HepG2 (cell line): ENCODE measurements around the gene FNDC8. TPM values are rescaled to one million over a fixed set of nuclear protein-coding genes. Genes with fewer than 3 reads are reported as not detected.

Source experiments
- ATAC-seq: fragments of 200-7000 bp; cut with Tn5 transposase; 3 replicates; pipeline ENCODE4 v1.9.1; 2020; ENCODE audit warnings: mild to moderate bottlenecking, moderate library complexity
- BruUV-seq: library from RNA; stranded (reverse); fragments of 400-500 nt; replicated peaks from 2 replicates; lab custom pipeline; 2021; lab: Mats Ljungman, UMichigan
- CTCF ChIA-PET: fragments of 300-600 bp; formaldehyde crosslinking; extraction: SDS; loops from one replicate; lab custom pipeline; 2021; ENCODE audit warnings: low total read pairs, inconsistent platforms, low intra/inter-chr PET ratio; lab: Yijun Ruan, JAX
- POLR2A ChIA-PET: fragments of 350-600 bp; sonication (Branson Sonifier 250); formaldehyde crosslinking; loops from one replicate; lab custom pipeline; 2020; ENCODE audit warnings: antibody characterized with exemption, inconsistent platforms; lab: Yijun Ruan, JAX
- DNase-seq: peaks from one replicate; pipeline ENCODE4 v3.0.0-alpha.2; 2015; ENCODE audit warnings: low spot score
- FAIRE-seq: peaks from 3 replicates; lab custom pipeline; 2011; peaks lifted over from hg19 to GRCh38; lab: Jason Lieb, UNC
- H2AFZ ChIP-seq: one replicate; pipeline ENCODE4 v1.6.1; 2011; ENCODE audit warnings: low read length, inconsistent platforms
- H3K27ac ChIP-seq: fragments of 300-600 bp; 3 replicates; pipeline ENCODE4 v1.8.0; 2011; ENCODE audit warnings: mixed run types, mild to moderate bottlenecking, mixed read lengths, low read length, inconsistent platforms; ENCODE audit not compliant: insufficient read depth; ENCODE audit errors: extremely low read length
- H3K27me3 ChIP-seq, 2 experiments: fragments of 200-600 bp in 1 of 2; 2 replicates in 1 of 2; 3 replicates in 1 of 2; pipeline versions ENCODE4 v1.6.0 to v1.8.0; 2011; ENCODE audit warnings: low read length in 2 of 2, mild to moderate bottlenecking in 2 of 2, moderate library complexity in 2 of 2, inconsistent platforms in 1 of 2; ENCODE audit not compliant: insufficient read depth in 2 of 2, control insufficient read depth in 1 of 2
- H3K36me3 ChIP-seq, 2 experiments: fragments of 200-600 bp in 1 of 2; replicated peaks in 1 of 2; 2 replicates in 1 of 2; 3 replicates in 1 of 2; pipeline versions ENCODE4 v1.5.1 to v1.8.0; 2011; ENCODE audit warnings: low read length in 2 of 2, inconsistent platforms in 1 of 2; ENCODE audit not compliant: insufficient read depth in 2 of 2, control insufficient read depth in 1 of 2
- H3K4me1 ChIP-seq: 2 replicates; pipeline ENCODE4 v1.5.1; 2012; ENCODE audit warnings: low read length, inconsistent platforms; ENCODE audit not compliant: insufficient read depth
- H3K4me2 ChIP-seq: 2 replicates; pipeline ENCODE4 v1.6.0; 2011; ENCODE audit warnings: low read depth, low read length, inconsistent platforms
- H3K4me3 ChIP-seq, 3 experiments: fragments of 200-600 bp in 1 of 3; sonication (generic), shearing (Covaris generic) in 1 of 3; replicated peaks in 1 of 3; 2 replicates each; pipeline ENCODE4 v1.5.1; 2011 to 2016; ENCODE audit warnings: low read length in 3 of 3, inconsistent platforms in 2 of 3, low read depth in 2 of 3, mild to moderate bottlenecking in 2 of 3, control low read depth in 1 of 3, mixed read lengths in 1 of 3; ENCODE audit not compliant: insufficient read depth in 1 of 3
- H3K79me2 ChIP-seq: one replicate; pipeline ENCODE4 v1.6.1; 2011; ENCODE audit warnings: low read length, inconsistent platforms; ENCODE audit not compliant: insufficient read depth
- H3K9ac ChIP-seq: 2 replicates; pipeline ENCODE4 v1.6.0; 2011; ENCODE audit warnings: mild to moderate bottlenecking, low read depth, low read length, inconsistent platforms; ENCODE audit not compliant: insufficient read depth
- H3K9me3 ChIP-seq: 2 replicates; pipeline ENCODE4 v1.5.1; 2012; ENCODE audit warnings: mild to moderate bottlenecking, low read length
- H4K20me1 ChIP-seq: 2 replicates; pipeline ENCODE4 v1.6.0; 2011; ENCODE audit warnings: inconsistent platforms, mild to moderate bottlenecking, low read length, moderate library complexity; ENCODE audit not compliant: insufficient read depth
- ARNTL ChIP-seq: sonication (generic); formaldehyde crosslinking; IDR thresholded peaks from 2 replicates; pipeline ENCODE4 v1.4.0; 2020; ENCODE audit warnings: mild to moderate bottlenecking, missing genetic modification reagents
- CHCHD3 ChIP-seq: sonication (generic); formaldehyde crosslinking; IDR thresholded peaks from 2 replicates; pipeline ENCODE4 v1.8.0; 2022; ENCODE audit warnings: mild to moderate bottlenecking, missing genetic modification reagents, moderate library complexity
- DRAP1 ChIP-seq: IDR thresholded peaks from 2 replicates; pipeline ENCODE4 v1.6.1; 2016; ENCODE audit warnings: missing genetic modification reagents, missing compliant biosample characterization
- IKZF1 ChIP-seq: fragments of 450-650 bp; IDR thresholded peaks from 2 replicates; pipeline ENCODE4 v1.7.1; 2016
- MLX ChIP-seq: IDR thresholded peaks from 2 replicates; pipeline ENCODE4 v1.6.1; 2016
- MTERF4 ChIP-seq: sonication (generic); formaldehyde crosslinking; IDR thresholded peaks from 2 replicates; pipeline ENCODE4 v1.8.0; 2023; ENCODE audit warnings: mild to moderate bottlenecking, missing genetic modification reagents
- RORA ChIP-seq: sonication (generic); formaldehyde crosslinking; IDR thresholded peaks from 2 replicates; pipeline ENCODE4 v1.5.0; 2020; ENCODE audit warnings: mild to moderate bottlenecking, missing genetic modification reagents, moderate library complexity
- SALL2 ChIP-seq: sonication (generic); formaldehyde crosslinking; IDR thresholded peaks from 2 replicates; pipeline ENCODE4 v1.8.1; 2023; ENCODE audit warnings: mild to moderate bottlenecking, missing genetic modification reagents, inconsistent platforms
- TBP ChIP-seq: sonication (generic); formaldehyde crosslinking; IDR thresholded peaks from 2 replicates; pipeline ENCODE4 v1.5.0; 2020; ENCODE audit warnings: missing genetic modification reagents
- ZBED4 ChIP-seq: sonication (generic); formaldehyde crosslinking; IDR thresholded peaks from 2 replicates; pipeline ENCODE4 v1.4.0; 2020; ENCODE audit warnings: missing genetic modification reagents, borderline replicate concordance
- ZNF136 ChIP-seq: sonication (generic); formaldehyde crosslinking; IDR thresholded peaks from 2 replicates; pipeline ENCODE4 v1.8.1; 2022; ENCODE audit warnings: low read depth, mild to moderate bottlenecking, moderate library complexity, missing genetic modification reagents
- ZNF546 ChIP-seq: sonication (generic); formaldehyde crosslinking; conservative IDR thresholded peaks from 2 replicates; pipeline ENCODE4 v1.8.1; 2023; ENCODE audit warnings: mild to moderate bottlenecking, missing genetic modification reagents
- ZNF558 ChIP-seq: sonication (generic); formaldehyde crosslinking; IDR thresholded peaks from 2 replicates; pipeline ENCODE4 v1.9.0; 2022; ENCODE audit warnings: mild to moderate bottlenecking, missing genetic modification reagents, borderline replicate concordance
- ZNF891 ChIP-seq: sonication (generic); formaldehyde crosslinking; IDR thresholded peaks from 2 replicates; pipeline ENCODE4 v1.5.0; 2020; ENCODE audit warnings: mild to moderate bottlenecking, missing genetic modification reagents
- WGBS: methylation state at CpG from one replicate; pipeline ENCODE4 v1.1.6; 2017; ENCODE audit warnings: low lambda C conversion rate; 5-methylcytosine and 5-hydroxymethylcytosine counted together
- in situ Hi-C: cut with HindIII; loops from 2 replicates; pipeline ENCODE4 v1.10.0; 2017; ENCODE audit warnings: low pct_unique_long_range_greater_than_20kb; ENCODE audit not compliant: extremely low pct_ligation_motif_present
- intact Hi-C: fragments of 100-400 bp; cut with micrococcal nuclease; formaldehyde crosslinking; loops from one replicate; pipeline ENCODE4 v1.10.0; 2022; ENCODE audit not compliant: unreplicated experiment
- polyA plus RNA-seq, 8 experiments: library from polyadenylated mRNA; depleted of rRNA in 3 of 8; stranded (reverse) in 7 of 8; unstranded in 1 of 8; fragments of >200 nt; fragmentation: Illumina TruSeq in 4 of 8; extraction: Trizol in 4 of 8; gene quantifications; 2 replicates each; pipeline versions ENCODE4 v1.2.1 to v1.2.3, GENCODE V29; 2011 to 2016; ENCODE audit warnings: low read depth in 4 of 8, missing spikeins in 1 of 8, mixed read lengths in 1 of 8; ENCODE audit not compliant: insufficient read depth in 1 of 8
- total RNA-seq, 5 experiments: library from RNA; depleted of rRNA; stranded (reverse); fragments of >200 nt; fragmentation: Illumina TruSeq; extraction: Trizol; gene quantifications; 2 replicates each; pipeline ENCODE4 v1.2.3, GENCODE V29; 2016; ENCODE audit warnings: low read depth in 1 of 5

The FNDC8 gene
- total and polyA plus RNA-seq, 2 of the 13 experiments (the other 11 are each of a cell fraction or from before 2014, with no cell fraction given), result not detected

- Histone ChIP-seq H3K27me3 (no peaks in the 10 kb centered on the region), H3K36me3 (peaks cover 3 to 17% of the 10 kb centered on the region in 2 experiments; a peak in 4 of 5 replicates), H3K4me1 (no peaks in the 10 kb centered on the region), H3K9me3 (no peaks in the 10 kb centered on the region), H3K4me3 (no peak overlapping the region), H3K9ac (no peak overlapping the region), H3K4me2 (no peak overlapping the region), H3K79me2 (no peaks in the 10 kb centered on the region), H3K27ac (no peak overlapping the region), H4K20me1 (no peaks in the 10 kb centered on the region), H2AFZ (no peak overlapping the region)
- DNase-seq (no peak), FAIRE-seq (no peak), ATAC-seq (no peak)
- BruUV-seq, result no TSS peak
- WGBS, result 100% methylated on average over 2 of the region's 2 CpGs
- no peak for TF ChIP-seq CHCHD3 (CRISPR knock-in tag)
- no peak for TF ChIP-seq ZNF136 (CRISPR knock-in tag)
- no peak for TF ChIP-seq IKZF1
- TF ChIP-seq ARNTL (CRISPR knock-in tag), result no peak
- no peak for TF ChIP-seq ZNF546 (CRISPR knock-in tag)
- no peak for TF ChIP-seq RORA (CRISPR knock-in tag)
- intact Hi-C loops (no loop called here), in situ Hi-C loops (no loop called here)
- ChIA-PET POLR2A (no interaction called here), CTCF (no interaction called here)
These were observed 23.6 kb upstream of the FNDC8 start for GRCh38 chr17:35097776-35098175.

GRCh38 chr17:35099908-35100307, 21.5 kb upstream of the FNDC8 start:
- in situ Hi-C loops, result loop anchor here (25.0 kb wide), 1 partner anchor 513 kb away; the partner anchor contains the start of gene TMEM132E
- Histone ChIP-seq H3K4me1 (no peaks in the 10 kb centered on the region), H3K36me3 (peaks cover 3 to 24% of the 10 kb centered on the region in 2 experiments; a peak in 4 of 5 replicates), H3K27me3 (no peaks in the 10 kb centered on the region), H3K4me2 (no peak overlapping the region), H2AFZ (no peak overlapping the region), H3K9ac (no peak overlapping the region), H3K9me3 (no peaks in the 10 kb centered on the region), H3K79me2 (no peaks in the 10 kb centered on the region), H3K4me3 (no peak overlapping the region), H4K20me1 (no peaks in the 10 kb centered on the region), H3K27ac (no peak overlapping the region)
- FAIRE-seq (no peak), ATAC-seq (no peak), DNase-seq (no peak)
- intact Hi-C loops, result no loop called here
- CTCF ChIA-PET, result no interaction called here
- POLR2A ChIA-PET, result no interaction called here
- no TSS peak for BruUV-seq
- WGBS, result 93% methylated on average over 3 of the region's 3 CpGs
- TF ChIP-seq ZNF891 (CRISPR knock-in tag), result no peak
- no peak for TF ChIP-seq MTERF4 (CRISPR knock-in tag)
- no peak for TF ChIP-seq ZBED4 (CRISPR knock-in tag)
- TF ChIP-seq ZNF558 (CRISPR knock-in tag), result no peak
- TF ChIP-seq MLX, result no peak
- TF ChIP-seq TBP (CRISPR knock-in tag), result no peak
- TF ChIP-seq DRAP1 (CRISPR knock-in tag), result no peak
- TF ChIP-seq SALL2, result no peak
